ENCODE data around the gene TNFRSF19. TPM values are rescaled to one million over a fixed set of nuclear protein-coding genes. Genes with fewer than 3 reads are reported as not detected.

TNFRSF19 gene
- total and polyA plus RNA-seq, 10 of the 15 experiments (the other 5 are each of a cell fraction or from before 2014, with no cell fraction given), result 16.4 to 46.2 (median 35.4) TPM

GRCh38 chr13:23688336-23688735 is 118.1 kb downstream of the TNFRSF19 start:
- FAIRE-seq, result no peak
- TF ChIP-seq BACH1 (IDR thresholded peaks at IDR 0.05; ENCODE audit: borderline replicate concordance) (no peak), TARDBP (IDR thresholded peaks at IDR 0.05; ENCODE audit: borderline replicate concordance) (no peak), RBBP5 (conservative IDR thresholded peaks at IDR 0.05) (no peak), NFXL1 (IDR thresholded peaks at IDR 0.05; ENCODE audit: borderline replicate concordance) (no peak), POLR2A (IDR thresholded peaks at IDR 0.05; ENCODE audit: low read depth, low read length) (no peak), YY1 (IDR thresholded peaks at IDR 0.05; ENCODE audit: low read depth, low read length) (no peak), YBX1 (IDR thresholded peaks at IDR 0.05) (no peak), CBFB (IDR thresholded peaks at IDR 0.05; ENCODE audit: low read depth) (no peak), NR2C2 (IDR thresholded peaks at IDR 0.05; ENCODE audit: borderline replicate concordance, control insufficient read depth, insufficient read length, low read depth) (no peak), MXI1 (IDR thresholded peaks at IDR 0.05; ENCODE audit: low read depth, low read length) (no peak), KLF5 (IDR thresholded peaks at IDR 0.05; ENCODE audit: partially characterized antibody) (no peak), PBX3 (IDR thresholded peaks at IDR 0.05; ENCODE audit: insufficient replicate concordance, low read depth, low read length) (no peak), ESRRA (IDR thresholded peaks at IDR 0.05; ENCODE audit: low read length) (no peak), BCLAF1 (IDR thresholded peaks at IDR 0.05) (no peak), EZH2 (IDR thresholded peaks at IDR 0.05; ENCODE audit: borderline replicate concordance, control insufficient read depth, low read depth, low read length) (no peak), STAT1 (conservative IDR thresholded peaks at IDR 0.05) (no peak)
- TF ChIP-seq, protein P1, sequence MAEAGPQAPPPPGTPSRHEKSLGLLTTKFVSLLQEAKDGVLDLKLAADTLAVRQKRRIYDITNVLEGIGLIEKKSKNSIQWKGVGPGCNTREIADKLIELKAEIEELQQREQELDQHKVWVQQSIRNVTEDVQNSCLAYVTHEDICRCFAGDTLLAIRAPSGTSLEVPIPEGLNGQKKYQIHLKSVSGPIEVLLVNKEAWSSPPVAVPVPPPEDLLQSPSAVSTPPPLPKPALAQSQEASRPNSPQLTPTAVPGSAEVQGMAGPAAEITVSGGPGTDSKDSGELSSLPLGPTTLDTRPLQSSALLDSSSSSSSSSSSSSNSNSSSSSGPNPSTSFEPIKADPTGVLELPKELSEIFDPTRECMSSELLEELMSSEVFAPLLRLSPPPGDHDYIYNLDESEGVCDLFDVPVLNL (IDR thresholded peaks at IDR 0.05; ENCODE audit: low read depth, low read length), result no peak

More at GRCh38 chr13:23688336-23688735, 118.1 kb downstream of the TNFRSF19 start:
- H3K36me3 ChIP-seq (ENCODE audit: control insufficient read depth in 2 of 2, insufficient read depth in 2 of 2, low read length in 1 of 2), result no peaks in the 10 kb centered on the region
- 11% methylated on average over 3 of the region's 3 CpGs for WGBS (ENCODE audit: insufficient coverage, insufficient replicate concordance, low lambda C conversion rate, missing lambda C conversion rate)
- BruUV-seq (replicated peaks), result no TSS peak
- no peaks in the 10 kb centered on the region for H3K4me1 ChIP-seq (ENCODE audit: control insufficient read depth, insufficient read depth, low read length)
- POLR2A ChIA-PET, result no interaction called here
- H3K9me3 ChIP-seq (replicated peaks; ENCODE audit: control insufficient read depth, insufficient read depth, low read length), result no peaks in the 10 kb centered on the region; the same call in 2 of the 3 replicates
- no peak overlapping the region for H3K9ac ChIP-seq (ENCODE audit: control insufficient read depth, insufficient read depth, low read length)
- no peaks in the 10 kb centered on the region for H4K20me1 ChIP-seq (ENCODE audit: control insufficient read depth, insufficient read depth)
- SMC1A ChIA-PET (ENCODE audit: uncharacterized antibody, unreplicated experiment), result interaction anchor here (0.6 to 0.9 kb wide), 2 partner anchors 9 to 21 kb away, joined by 3 read pairs; no protein-coding TSS in a partner anchor
- in situ Hi-C loops (cut with MboI) (no loop called here), intact Hi-C loops (cut with micrococcal nuclease; ENCODE audit: unreplicated experiment) (no loop called here)
- ATAC-seq (no peak), DNase-seq (ENCODE audit: low read depth, low spot score) (no peak)
- no peak overlapping the region for H3K4me3 ChIP-seq
- no peak overlapping the region for H2AFZ ChIP-seq (ENCODE audit: control insufficient read depth, low read depth, low read length)
- CTCF ChIA-PET, result interaction anchor here (1.2 kb wide), 2 partner anchors 9 to 86 kb away, joined by 4 read pairs; no protein-coding TSS in a partner anchor
- H3K4me2 ChIP-seq (ENCODE audit: control insufficient read depth, insufficient read depth), result no peak overlapping the region
- H3K27me3 ChIP-seq (replicated peaks in 1 of 2; ENCODE audit: control insufficient read depth in 2 of 2, insufficient read depth in 2 of 2, low read length in 1 of 2), result no peaks in the 10 kb centered on the region
- H3K27ac ChIP-seq (ENCODE audit: control insufficient read depth, insufficient read depth), result no peak overlapping the region
- H3K79me2 ChIP-seq (ENCODE audit: control insufficient read depth, insufficient read depth, low read length), result no peaks in the 10 kb centered on the region
- RAD21 ChIA-PET (ENCODE audit: unreplicated experiment), result interaction anchor here (0.6 to 1.7 kb wide), 2 partner anchors 36 to 221 kb away, joined by 3 to 4 read pairs; no protein-coding TSS in a partner anchor

Measured in GM12878 (cell line).